Brain microvascular endothelial cell (primary cell): ENCODE results near the gene ZNF778.

ENCODE experiments used
- DNase-seq: peaks from one replicate; pipeline ENCODE4 v3.0.0-alpha.2; 2020
- H3K27ac ChIP-seq: fragments of 250-450 bp; sonication (Bioruptor Pico); 2 replicates; pipeline ENCODE4 v1.5.1; 2020; ENCODE audit warnings: mild to moderate bottlenecking, moderate library complexity
- H3K27me3 ChIP-seq: fragments of 250-450 bp; sonication (Bioruptor Pico); replicated peaks from 2 replicates; pipeline ENCODE4 v1.5.1; 2020; ENCODE audit warnings: mild to moderate bottlenecking
- H3K36me3 ChIP-seq: fragments of 250-450 bp; sonication (Bioruptor Pico); replicated peaks from 2 replicates; pipeline ENCODE4 v1.5.1; 2020; ENCODE audit warnings: mild to moderate bottlenecking
- H3K4me3 ChIP-seq: 2 replicates; pipeline ENCODE4 v1.5.1; 2011; ENCODE audit warnings: low read depth, mild to moderate bottlenecking, control low read depth, low read length, moderate library complexity
- in situ Hi-C: cut with HindIII; loops from 2 replicates; pipeline ENCODE4 v1.10.0; 2017; ENCODE audit warnings: low sequenced_read_pairs, low pct_ligation_motif_present
- TF ChIP-seq, protein P1 (sequence below): IDR thresholded peaks from 2 replicates; pipeline ENCODE4 v1.5.1; 2011; ENCODE audit warnings: low read depth, mild to moderate bottlenecking, moderate library complexity, low read length, control low read depth, inconsistent platforms; ENCODE audit errors: missing control alignments

The ZNF778 gene

DNA sequence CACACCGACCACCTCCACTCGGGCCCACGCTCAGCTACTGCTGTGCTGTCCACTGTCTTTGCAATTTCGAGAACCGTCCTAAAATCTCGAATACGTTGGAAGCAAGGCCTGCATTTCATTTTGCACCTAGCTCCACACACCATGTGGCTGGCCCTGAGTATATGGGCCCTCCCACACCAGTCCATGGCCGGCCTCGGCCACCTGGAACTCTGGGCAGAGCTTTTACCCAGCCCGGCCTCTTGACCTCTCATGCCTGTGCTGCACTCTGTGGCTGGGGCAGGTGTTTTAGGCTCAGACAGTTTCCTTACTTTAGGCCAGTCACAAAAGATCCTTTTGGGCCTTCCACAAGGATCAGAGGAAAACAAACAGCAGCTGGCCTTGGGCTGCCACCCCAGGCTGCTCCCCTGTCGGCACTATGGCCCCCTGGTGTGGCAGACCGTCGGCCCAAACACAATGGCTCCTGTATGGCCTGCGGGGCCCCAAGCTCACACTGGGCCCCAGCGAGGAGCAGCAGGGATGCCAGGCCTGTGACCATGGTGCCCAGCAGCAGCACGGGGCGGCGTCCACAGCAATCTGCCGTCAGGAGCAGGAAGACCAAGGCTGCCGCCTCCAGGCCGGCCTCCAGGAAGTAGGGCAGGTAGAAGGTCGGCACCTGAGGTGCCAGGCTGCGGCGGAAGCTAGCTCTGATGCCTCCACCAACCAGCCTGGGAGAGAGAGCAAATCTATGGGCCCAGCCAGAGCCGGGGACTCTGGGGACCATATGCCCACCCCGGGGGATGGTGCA is 19.7 kb upstream of the ZNF778 start:
- H3K27ac ChIP-seq: no peak overlapping the region
- H3K36me3 ChIP-seq: no peaks in the 10 kb centered on the region
- H3K4me3 ChIP-seq: no peak overlapping the region
- in situ Hi-C loops: no loop called here
- H3K27me3 ChIP-seq: peaks cover 27% of the 10 kb centered on the region
- no peak for DNase-seq
- TF ChIP-seq, protein P1, sequence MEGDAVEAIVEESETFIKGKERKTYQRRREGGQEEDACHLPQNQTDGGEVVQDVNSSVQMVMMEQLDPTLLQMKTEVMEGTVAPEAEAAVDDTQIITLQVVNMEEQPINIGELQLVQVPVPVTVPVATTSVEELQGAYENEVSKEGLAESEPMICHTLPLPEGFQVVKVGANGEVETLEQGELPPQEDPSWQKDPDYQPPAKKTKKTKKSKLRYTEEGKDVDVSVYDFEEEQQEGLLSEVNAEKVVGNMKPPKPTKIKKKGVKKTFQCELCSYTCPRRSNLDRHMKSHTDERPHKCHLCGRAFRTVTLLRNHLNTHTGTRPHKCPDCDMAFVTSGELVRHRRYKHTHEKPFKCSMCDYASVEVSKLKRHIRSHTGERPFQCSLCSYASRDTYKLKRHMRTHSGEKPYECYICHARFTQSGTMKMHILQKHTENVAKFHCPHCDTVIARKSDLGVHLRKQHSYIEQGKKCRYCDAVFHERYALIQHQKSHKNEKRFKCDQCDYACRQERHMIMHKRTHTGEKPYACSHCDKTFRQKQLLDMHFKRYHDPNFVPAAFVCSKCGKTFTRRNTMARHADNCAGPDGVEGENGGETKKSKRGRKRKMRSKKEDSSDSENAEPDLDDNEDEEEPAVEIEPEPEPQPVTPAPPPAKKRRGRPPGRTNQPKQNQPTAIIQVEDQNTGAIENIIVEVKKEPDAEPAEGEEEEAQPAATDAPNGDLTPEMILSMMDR: no peak

- Histone ChIP-seq H3K36me3 (no peaks in the 10 kb centered on the region), H3K27me3 (peaks cover 31% of the 10 kb centered on the region), H3K27ac (no peak overlapping the region), H3K4me3 (no peak overlapping the region)
- TF ChIP-seq, protein P1: no peak
- no peak for DNase-seq
- in situ Hi-C loops: no loop called here
Observed at GRCh38 chr16:89198417-89199240, 18.9 kb upstream of the ZNF778 start.

DNA sequence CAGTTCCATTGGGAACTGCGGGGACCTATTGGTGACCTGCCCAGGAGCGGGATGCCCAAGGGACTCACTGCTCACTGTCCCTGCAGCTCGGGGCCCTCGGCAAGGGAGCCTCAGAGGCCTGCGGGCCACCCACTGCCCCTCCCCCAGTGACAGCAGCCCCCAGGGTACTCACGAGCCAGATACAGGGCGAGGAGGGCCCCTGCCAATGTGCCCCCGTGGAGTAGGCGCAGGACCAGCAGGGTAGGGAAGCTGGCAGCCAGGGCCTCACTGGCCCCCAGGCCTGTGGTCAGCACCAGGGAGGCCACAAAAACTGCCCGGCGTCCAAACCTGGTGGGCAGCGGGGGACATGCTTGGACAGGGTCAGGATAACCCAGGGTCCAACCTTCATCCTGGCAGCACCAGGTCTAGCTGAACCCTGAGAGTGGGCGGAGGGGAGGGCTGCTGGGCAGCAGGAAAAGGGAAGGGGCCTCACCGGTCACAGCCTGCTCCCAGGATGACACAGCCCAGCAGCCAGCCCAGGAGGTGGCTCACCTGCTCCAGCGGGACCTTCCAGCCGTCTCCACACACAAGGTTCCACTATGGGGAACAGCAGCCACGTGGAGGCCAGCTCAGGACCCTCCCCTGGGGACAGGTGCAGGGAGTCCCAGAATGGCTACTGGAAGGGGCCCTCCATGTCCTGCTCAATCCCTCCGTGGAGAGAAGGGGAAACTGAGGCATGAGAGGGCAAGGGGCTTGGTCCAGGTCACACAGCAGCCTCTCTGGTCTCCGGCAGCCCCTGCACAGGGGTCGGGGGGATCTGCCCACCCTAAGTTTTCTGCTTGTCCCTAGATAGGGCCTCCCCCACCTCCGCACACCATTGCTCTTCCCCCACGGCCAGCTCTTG is 18.0 kb upstream of the ZNF778 start:
- no peak overlapping the region for H3K4me3 ChIP-seq
- no peaks in the 10 kb centered on the region for H3K36me3 ChIP-seq
- in situ Hi-C loops: no loop called here
- TF ChIP-seq, protein P1: no peak
- DNase-seq: no peak
- H3K27ac ChIP-seq: no peak overlapping the region
- H3K27me3 ChIP-seq: peaks cover 32% of the 10 kb centered on the region

DNA sequence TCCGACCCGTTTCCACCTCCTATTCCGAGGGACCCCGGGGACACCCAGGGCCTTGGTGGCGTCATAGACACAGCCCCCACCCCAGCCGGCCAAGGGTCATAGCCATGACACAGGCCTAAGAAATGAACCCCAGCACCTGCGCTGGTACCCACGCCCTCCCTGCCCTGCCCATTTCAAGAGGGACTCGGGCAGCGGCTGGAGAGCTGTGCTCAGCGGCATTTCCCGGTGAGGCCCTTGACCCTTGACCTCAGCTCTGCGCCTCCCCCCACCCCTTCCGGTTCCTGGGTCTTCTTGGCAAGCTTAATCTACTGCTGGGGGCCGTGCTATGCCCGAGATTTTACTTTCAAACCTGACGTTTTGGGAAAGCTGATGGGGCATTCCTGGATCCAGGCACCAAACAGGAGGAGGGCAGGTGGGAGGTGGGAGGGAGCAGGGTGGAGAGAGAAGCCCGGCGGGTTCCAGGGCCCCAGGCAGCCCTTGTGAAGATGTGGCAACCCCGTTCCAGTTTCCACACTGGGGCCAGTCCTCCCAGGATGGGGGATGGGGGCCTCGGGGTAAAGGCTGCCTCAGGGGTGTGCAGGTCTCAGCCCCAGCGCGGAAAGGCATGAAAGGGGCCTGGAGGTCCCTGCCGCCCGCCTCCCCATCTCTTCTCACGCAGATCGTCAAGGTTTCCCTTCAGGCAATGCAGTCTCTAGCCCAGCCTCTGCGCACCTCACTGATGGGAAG is 17.2 kb upstream of the ZNF778 start, which contains the start of gene SLC22A31:
SLC22A31 (minus strand) TSS at position 414 of the 726 bp plus-strand sequence; CDS start at position 378, 36 bp downstream.
- in situ Hi-C loops: no loop called here
- Histone ChIP-seq H3K36me3 (no peaks in the 10 kb centered on the region), H3K4me3 (no peak within 1 kb of the TSS), H3K27me3 (peaks cover 32% of the 10 kb centered on the region), H3K27ac (no peak within 1 kb of the TSS)
- TF ChIP-seq, protein P1: no peak
- DNase-seq: no peak

DNA sequence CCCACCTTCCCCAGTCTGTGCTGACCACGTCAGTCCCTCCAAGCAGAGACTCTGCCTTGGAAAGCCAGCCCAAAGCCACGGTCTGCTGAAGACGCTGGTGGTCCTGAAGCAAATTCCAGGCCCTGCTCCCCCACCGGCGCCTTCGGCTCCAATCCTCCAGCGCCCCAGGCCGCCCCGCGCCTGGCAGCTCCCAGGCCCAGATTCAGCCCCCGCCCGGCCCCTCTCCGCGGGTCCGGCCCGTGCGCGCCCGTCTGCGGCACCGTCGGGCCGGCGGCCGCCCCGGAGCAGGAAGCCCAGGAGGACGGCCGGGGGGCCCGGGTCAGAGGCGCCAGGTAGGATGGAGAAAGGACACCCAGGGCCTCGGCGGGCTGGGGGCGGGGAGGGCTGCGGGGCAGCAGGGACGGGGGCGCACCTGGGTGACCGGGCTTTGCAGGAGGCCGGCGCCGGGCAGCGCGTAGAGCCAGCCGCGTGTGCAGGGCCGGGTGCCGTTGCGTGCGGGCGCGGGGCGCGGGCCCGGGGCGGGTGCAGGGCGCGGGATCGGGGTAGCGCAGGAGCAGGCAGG is 16.6 kb upstream of the ZNF778 start:
- Histone ChIP-seq H3K36me3 (no peaks in the 10 kb centered on the region), H3K4me3 (no peak overlapping the region), H3K27me3 (peaks cover 32% of the 10 kb centered on the region), H3K27ac (no peak overlapping the region)
- TF ChIP-seq, protein P1: no peak
- no peak for DNase-seq
- in situ Hi-C loops: no loop called here
